Neural crest cell (in vitro differentiated cells): Measurements from ENCODE around the gene TMEFF2. TPM values are rescaled to one million over a fixed set of nuclear protein-coding genes. Genes with fewer than 3 reads are reported as not detected.

ENCODE experiments used
- DNase-seq: peaks from one replicate; pipeline ENCODE4 v3.0.0; 2021; ENCODE audit warnings: low read depth, mixed read lengths, low spot score
- H3K27ac Mint-ChIP-seq: one replicate; pipeline ENCODE4 v1.8.0; 2021; ENCODE audit warnings: mild to moderate bottlenecking, mixed read lengths; ENCODE audit not compliant: unreplicated experiment
- H3K27me3 Mint-ChIP-seq: 2 replicates; pipeline ENCODE4 v1.8.0; 2021; ENCODE audit warnings: low read depth, mild to moderate bottlenecking, mixed read lengths
- H3K36me3 Mint-ChIP-seq: 2 replicates; pipeline ENCODE4 v1.8.0; 2021; ENCODE audit warnings: low read depth, mild to moderate bottlenecking, mixed read lengths
- H3K4me1 Mint-ChIP-seq: 2 replicates; pipeline ENCODE4 v1.8.0; 2021; ENCODE audit warnings: mixed read lengths
- H3K4me3 Mint-ChIP-seq: one replicate; pipeline ENCODE4 v1.8.0; 2021; ENCODE audit warnings: mild to moderate bottlenecking, mixed read lengths
- H3K9me3 Mint-ChIP-seq: 2 replicates; pipeline ENCODE4 v1.8.0; 2021; ENCODE audit warnings: mixed read lengths
- CTCF ChIP-seq: fragments of 200-600 bp; sonication (generic); conservative IDR thresholded peaks from 2 replicates; pipeline ENCODE4 v1.5.0; 2021; ENCODE audit warnings: antibody characterized with exemption, mild to moderate bottlenecking
- total RNA-seq: library from RNA; stranded (reverse); gene quantifications from 2 replicates; pipeline ENCODE4 v1.2.1, GENCODE V29; 2021

Gene TMEFF2
- total RNA-seq, 1 donor from 2014 or later: 2.9 TPM

GRCh38 chr2:192049362-192049761, 145.4 kb downstream of the TMEFF2 start:
- Mint-ChIP-seq H3K9me3 (no peaks in the 10 kb centered on the region), H3K4me1 (no peaks in the 10 kb centered on the region), H3K27me3 (no peaks in the 10 kb centered on the region), H3K36me3 (no peaks in the 10 kb centered on the region), H3K4me3 (no peak overlapping the region), H3K27ac (no peak overlapping the region)
- TF ChIP-seq CTCF: no peak
- no peak for DNase-seq

- Mint-ChIP-seq H3K36me3 (no peaks in the 10 kb centered on the region), H3K4me1 (no peaks in the 10 kb centered on the region), H3K9me3 (no peaks in the 10 kb centered on the region), H3K27me3 (no peaks in the 10 kb centered on the region), H3K4me3 (no peak overlapping the region), H3K27ac (no peak overlapping the region)
- DNase-seq: no peak
- TF ChIP-seq CTCF: no peak
Observed at GRCh38 chr2:192047315-192048107, 147.2 kb downstream of the TMEFF2 start.

- Mint-ChIP-seq H3K4me3 (no peak overlapping the region), H3K9me3 (no peaks in the 10 kb centered on the region), H3K4me1 (no peaks in the 10 kb centered on the region), H3K36me3 (no peaks in the 10 kb centered on the region), H3K27ac (no peak overlapping the region), H3K27me3 (no peaks in the 10 kb centered on the region)
- no peak for DNase-seq
- no peak for TF ChIP-seq CTCF
Observed at GRCh38 chr2:192044496-192044895, 150.2 kb downstream of the TMEFF2 start.

- no peaks in the 10 kb centered on the region for H3K4me1 Mint-ChIP-seq
- H3K36me3 Mint-ChIP-seq: no peaks in the 10 kb centered on the region
- no peaks in the 10 kb centered on the region for H3K9me3 Mint-ChIP-seq
- TF ChIP-seq CTCF: no peak
- H3K4me3 Mint-ChIP-seq: no peak overlapping the region
- H3K27ac Mint-ChIP-seq: no peak overlapping the region
- no peak for DNase-seq
- no peaks in the 10 kb centered on the region for H3K27me3 Mint-ChIP-seq
Observed at GRCh38 chr2:192043216-192043870, 151.4 kb downstream of the TMEFF2 start.

- Mint-ChIP-seq H3K4me3 (no peak overlapping the region), H3K36me3 (no peaks in the 10 kb centered on the region), H3K27ac (no peak overlapping the region), H3K9me3 (no peaks in the 10 kb centered on the region), H3K4me1 (no peaks in the 10 kb centered on the region), H3K27me3 (no peaks in the 10 kb centered on the region)
- DNase-seq: no peak
- TF ChIP-seq CTCF: no peak
Observed at GRCh38 chr2:192042126-192042525, 152.6 kb downstream of the TMEFF2 start.
